Astrocyte of the cerebellum (primary cell): ENCODE data around the gene MYL6B.

ENCODE experiments used
- DNase-seq: peaks from one replicate; pipeline ENCODE4 v3.0.0-alpha.2; 2011; ENCODE audit warnings: low read depth
- H3K4me3 ChIP-seq: 2 replicates; pipeline ENCODE4 v1.5.1; 2011; ENCODE audit warnings: mild to moderate bottlenecking, low read depth, low read length, moderate library complexity
- CTCF ChIP-seq: IDR thresholded peaks from 2 replicates; pipeline ENCODE4 v1.5.1; 2012; ENCODE audit warnings: low read length, low read depth, moderate library complexity, mild to moderate bottlenecking; ENCODE audit errors: missing control alignments
- in situ Hi-C: cut with HindIII; loops from 2 replicates; pipeline ENCODE4 v1.10.0; 2017; ENCODE audit warnings: low sequenced_read_pairs

Gene MYL6B

GRCh38 chr12:56152132-56152755 lies at the start of gene MYL6B:
MYL6B (plus strand) TSS chr12:56152587; CDS start chr12:56153919, 1,332 bp downstream.
- H3K4me3 ChIP-seq: peak within 1 kb of the TSS; percentile 75
- in situ Hi-C loops: no loop called here
- no peak for TF ChIP-seq CTCF
- peak; percentile 79 for DNase-seq

- no peak for TF ChIP-seq CTCF
- in situ Hi-C loops: no loop called here
These were observed 49.7 kb upstream of the MYL6B start for GRCh38 chr12:56102683-56103065.

GRCh38 chr12:56103066-56103711 lies 49.2 kb upstream of the MYL6B start:
- TF ChIP-seq CTCF: no peak
- H3K4me3 ChIP-seq: peak overlapping the region; percentile 89
- in situ Hi-C loops: no loop called here
- DNase-seq: no peak

More at GRCh38 chr12:56102683-56103065, 49.7 kb upstream of the MYL6B start:
- no peak overlapping the region for H3K4me3 ChIP-seq
- no peak for DNase-seq

- H3K4me3 ChIP-seq: peak overlapping the region; percentile 89
- in situ Hi-C loops: no loop called here
- no peak for DNase-seq
- TF ChIP-seq CTCF: no peak
These were observed 48.6 kb upstream of the MYL6B start for GRCh38 chr12:56103823-56104108.

- no peak for TF ChIP-seq CTCF
- in situ Hi-C loops: no loop called here
- DNase-seq: peak; percentile 95
- H3K4me3 ChIP-seq: peak within 1 kb of the TSS; percentile 89
These were observed 48.1 kb upstream of the MYL6B start, which contains the start of gene PA2G4 for GRCh38 chr12:56104109-56104814. PA2G4 (plus strand) TSS chr12:56104559; CDS start chr12:56104738, 179 bp downstream.

- TF ChIP-seq CTCF: no peak
- in situ Hi-C loops: no loop called here
- no peak for DNase-seq
- H3K4me3 ChIP-seq: peak overlapping the region; percentile 89
These were observed 47.4 kb upstream of the MYL6B start for GRCh38 chr12:56104815-56105608.
